Globus pallidus (tissue), 1 donor: ENCODE data around the gene GLG1.
"Not testable (repeated sequence)": the region's sequence is repeated elsewhere in the genome, so short reads cannot be mapped to it uniquely, and the experiment has no call there.

Experiments
- DNase-seq: peaks from one replicate; pipeline ENCODE4 v3.0.0-alpha.2; 2015; ENCODE audit warnings: low spot score

Gene GLG1

DNA sequence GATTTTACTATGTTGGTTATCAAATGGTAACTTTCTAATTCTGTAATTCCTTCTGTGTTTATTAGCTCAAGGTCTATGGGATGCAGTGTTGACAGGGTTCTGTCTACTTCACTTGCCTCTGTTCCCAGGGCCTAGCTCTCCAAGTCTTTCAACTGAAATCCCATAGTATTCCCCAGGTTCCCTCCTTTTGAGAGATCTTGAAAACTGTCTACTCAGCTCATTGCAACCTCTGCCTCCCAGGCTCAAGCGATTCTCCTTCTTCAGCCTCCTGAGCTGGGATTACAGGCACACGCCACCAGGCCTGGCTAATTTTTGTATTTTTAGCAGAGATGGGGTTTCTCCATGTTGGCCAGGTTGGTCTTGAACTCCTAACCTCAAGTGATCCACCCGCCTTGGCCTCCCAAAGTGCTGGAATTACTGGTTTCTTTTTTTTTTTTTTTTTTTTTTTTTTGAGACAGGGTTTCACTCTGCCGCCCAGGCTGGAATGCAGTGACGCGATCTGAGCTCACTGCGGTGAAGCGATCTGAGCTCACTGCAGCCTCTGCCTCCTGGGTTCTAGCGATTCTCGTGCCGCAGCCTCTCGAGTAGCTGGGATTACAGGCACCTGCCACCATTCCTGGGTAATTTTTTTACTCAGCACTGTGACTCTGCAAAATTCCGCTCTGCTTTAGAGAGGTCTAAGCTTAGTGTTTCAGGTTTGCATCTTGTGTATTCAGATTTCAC is 163.1 kb downstream of the GLG1 start:
- DNase-seq: not testable (repeated sequence)

DNA sequence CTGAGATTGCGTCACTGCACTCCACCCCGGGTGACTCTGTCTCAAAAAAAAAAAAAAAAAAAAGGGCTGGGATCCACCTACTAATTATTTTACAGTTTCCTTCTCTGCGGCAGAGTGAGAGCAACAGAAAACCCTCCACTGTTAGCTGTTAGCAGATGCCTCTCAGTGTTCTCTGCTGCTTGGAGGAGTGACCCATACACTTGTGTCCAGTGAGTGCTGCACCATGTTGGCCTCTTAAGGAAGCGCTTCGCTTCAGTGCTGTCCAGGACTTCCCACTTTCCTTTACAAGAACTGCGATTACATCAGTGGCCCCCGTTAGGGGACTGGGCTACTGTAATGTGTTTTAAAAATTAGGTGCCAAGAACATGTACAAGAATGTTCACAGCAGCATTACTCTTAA is 167.2 kb downstream of the GLG1 start:
- DNase-seq: no peak

DNA sequence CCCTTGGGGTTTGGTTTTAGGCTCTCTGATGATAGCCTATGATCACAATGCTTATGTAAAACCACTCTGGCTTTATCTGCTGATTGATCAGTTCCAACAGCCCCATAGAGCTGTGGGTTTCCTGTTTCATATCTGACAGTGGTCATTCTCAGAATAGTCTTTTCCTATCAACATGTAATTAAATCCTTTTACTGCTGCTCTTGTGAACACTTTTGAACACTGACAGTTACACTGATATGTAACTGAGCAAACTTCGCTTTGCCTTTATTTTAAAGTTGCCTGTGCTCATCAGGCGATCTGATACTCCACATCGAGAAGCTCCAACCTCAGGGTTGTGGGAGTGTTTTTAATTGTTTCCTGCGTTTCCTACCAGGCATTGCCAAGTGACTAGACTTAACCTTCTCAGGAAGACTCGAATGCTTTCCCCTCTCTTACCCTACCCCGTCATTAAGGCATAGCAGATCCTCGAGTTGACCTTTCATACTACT is 168.4 kb downstream of the GLG1 start:
- DNase-seq: no peak

DNA sequence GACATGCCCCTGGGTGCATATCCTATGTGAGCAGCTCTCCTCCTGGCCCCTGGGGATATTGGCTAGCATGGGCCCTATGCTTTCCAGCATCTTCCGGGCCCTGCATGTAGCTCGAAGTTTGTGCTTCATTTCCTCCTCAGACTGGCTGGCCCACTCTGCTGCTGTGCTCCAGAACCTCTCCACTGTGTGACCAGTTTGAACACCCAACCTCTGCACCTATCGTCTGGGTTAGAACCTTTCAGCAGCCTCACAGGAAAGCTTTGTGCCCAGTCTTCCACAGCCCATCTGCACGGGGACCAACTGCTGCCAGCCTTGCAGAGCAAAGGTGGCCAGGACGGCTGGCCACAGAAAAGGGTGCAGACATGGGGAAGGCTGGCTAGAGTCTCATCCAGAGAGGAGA is 175.4 kb downstream of the GLG1 start:
- DNase-seq: no peak

DNA sequence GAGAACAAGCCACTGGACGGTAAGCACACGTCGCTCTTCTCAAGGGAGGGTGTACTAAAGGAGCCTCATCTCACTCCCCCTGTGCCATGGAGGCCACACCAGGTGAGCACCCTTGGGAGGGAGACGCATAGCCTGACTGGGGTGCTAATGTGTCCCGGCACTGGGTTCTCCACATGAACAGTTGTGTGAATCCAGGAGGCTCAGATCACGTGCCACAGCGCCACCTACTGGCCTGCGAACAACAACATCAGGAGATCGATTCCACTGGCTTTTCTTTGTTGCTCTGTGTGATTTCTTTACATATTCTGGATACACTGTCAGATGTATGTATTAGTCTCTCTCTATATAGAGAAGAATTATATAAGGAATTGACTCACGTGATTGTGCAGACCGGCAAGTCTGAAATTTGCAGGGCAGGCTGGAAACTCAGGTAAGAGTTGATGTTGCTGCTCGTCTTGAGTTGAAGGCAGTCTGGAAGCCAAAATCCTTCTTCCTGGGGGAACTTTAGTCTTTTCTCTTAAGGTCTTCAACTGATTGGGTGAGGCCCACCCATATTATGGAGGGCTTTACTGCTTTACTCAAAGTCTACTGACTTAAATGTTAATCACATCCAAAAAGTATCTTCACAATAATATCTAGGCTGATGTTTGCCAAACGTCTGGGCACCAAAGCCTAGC is 176.7 kb downstream of the GLG1 start:
- DNase-seq: peak; percentile 26

DNA sequence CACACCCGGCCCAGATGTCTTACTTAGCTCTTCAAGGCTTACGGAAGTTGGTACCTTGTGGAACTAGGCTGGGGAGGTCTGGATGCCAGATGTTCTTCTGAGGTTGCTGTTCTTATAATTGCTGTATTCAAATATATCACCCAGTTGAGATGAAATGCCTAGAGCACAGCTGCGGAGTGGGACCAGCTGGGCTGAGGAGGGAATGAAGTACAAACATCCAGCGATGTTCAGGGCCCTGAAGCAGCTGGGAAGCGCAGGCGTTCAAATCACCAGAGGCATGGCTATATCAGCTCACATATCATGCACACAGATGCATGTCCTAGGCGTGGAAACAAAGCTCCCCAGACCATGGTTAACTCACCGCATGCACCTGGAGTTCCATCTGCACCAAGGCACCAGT is 178.4 kb downstream of the GLG1 start:
- not testable (repeated sequence) for DNase-seq

DNA sequence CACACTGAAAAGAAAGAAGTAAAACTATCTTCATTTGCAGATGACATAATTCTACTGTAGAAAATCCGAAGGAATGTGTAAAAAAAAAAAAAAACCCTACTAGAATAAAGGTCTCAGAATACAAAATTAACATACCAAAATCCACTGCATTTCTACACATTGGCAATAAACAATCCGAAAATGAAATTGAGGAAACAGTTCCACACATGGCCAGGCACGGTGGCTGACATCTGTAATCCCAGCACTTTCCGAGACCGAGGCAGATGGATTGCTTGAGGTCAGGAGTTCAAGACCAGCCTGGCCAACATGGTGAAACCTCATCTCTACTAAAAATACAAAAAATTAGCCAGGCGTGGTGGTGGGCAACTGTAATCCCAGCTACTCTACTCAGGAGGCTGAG is 181.2 kb downstream of the GLG1 start:
- DNase-seq: not testable (repeated sequence)

DNA sequence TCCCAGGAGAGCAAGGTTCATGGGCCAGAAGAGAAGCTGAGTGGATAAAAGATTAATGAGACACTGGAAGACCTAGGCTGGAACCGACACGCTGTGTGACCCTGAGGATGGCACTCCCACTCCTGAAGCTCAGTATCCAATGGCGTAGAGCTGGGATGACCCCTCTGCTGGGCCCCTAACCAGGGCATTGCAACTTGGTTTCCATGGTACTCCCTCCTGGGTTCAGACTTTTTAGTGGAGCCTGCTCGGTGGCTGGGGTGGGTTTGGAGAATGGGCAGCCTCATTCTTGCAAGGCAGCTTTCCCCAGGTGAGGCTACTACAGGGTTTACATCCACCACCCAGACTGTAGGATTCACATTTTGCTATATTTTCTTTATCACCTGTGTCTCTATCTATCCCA is 183.2 kb downstream of the GLG1 start:
- not testable (repeated sequence) for DNase-seq

DNA sequence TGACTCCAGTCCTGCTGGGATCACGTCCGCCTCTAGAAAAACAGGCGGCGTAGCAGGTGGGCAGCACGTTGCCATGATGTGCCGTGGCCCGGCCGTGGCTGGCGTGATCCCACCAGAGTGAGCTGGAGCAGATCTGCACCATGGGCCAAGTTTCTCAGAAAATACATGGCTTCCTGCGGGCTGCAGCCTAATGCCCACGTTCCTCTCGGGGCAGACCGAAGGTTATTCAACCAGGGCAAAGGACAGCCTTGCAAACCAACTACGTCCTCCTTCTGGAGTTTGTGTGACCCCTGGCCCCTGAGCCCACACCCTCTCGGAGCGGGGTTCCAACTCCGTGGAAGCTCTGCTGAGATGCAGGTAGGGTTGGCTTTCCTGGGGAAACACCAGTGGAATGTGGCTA is 184.8 kb downstream of the GLG1 start:
- DNase-seq: not testable (repeated sequence)

DNA sequence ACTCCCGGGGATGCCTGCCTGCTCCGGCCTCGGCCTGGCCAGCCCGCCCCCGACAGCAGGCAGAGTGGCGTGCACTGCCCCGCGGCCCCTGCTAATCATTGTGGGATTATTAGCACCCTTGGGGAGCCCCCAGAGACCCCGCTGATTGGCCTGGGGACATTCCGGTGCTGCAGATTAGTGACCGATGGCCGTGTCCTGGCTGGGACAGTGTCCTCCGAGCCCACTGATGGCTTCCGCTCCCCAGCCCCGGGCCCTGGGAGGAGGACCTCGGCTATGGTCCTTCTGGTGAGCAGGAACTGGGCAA is 185.5 kb downstream of the GLG1 start:
- not testable (repeated sequence) for DNase-seq

DNA sequence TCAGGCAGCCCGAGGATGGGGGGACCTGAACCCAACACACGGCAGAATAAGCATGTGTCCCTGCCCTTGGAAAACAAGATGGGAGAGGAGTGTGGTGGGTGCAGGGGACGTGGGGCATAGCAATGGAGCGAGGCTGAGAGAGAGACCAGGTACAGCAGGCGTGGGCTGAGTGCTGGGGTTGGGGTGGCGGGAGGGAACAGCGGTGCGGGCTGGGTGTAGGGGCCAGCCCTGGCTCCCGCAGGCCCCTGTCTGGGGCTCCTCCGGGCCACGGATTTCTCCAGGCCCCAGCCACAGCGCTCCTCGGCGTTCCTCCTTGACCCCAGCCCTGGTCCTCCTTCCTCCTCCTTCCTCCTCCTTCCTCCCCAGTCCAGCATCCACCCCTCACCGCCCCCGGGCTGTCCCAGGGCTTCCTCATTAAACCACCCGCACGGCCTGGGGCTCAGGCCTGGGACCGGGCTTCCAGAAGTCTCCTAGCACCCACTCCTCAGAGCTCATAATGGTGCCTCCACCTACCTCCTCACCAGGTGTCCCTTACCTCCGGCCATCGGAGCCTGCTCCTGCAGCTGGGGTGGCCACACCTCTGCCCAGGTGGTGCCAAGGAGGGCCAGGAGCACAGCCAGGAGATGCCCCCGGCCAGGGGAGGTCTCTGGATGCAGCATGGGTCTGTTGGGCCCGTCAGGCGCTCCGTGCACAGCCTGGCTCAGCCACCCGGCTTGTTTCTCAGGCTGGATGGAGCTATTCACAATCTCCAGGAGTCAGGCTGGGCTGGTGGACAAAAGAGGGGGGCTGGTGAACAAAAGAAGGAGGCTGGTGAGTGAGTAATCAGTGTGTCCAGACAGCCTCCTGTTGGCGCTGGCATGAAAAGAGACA is 186.1 kb downstream of the GLG1 start, which contains the start of gene CLEC18B:
CLEC18B (minus strand) TSS at position 867 of the 870 bp plus-strand sequence; CDS start at position 659, 208 bp downstream.
- peak; percentile 16 for DNase-seq

DNA sequence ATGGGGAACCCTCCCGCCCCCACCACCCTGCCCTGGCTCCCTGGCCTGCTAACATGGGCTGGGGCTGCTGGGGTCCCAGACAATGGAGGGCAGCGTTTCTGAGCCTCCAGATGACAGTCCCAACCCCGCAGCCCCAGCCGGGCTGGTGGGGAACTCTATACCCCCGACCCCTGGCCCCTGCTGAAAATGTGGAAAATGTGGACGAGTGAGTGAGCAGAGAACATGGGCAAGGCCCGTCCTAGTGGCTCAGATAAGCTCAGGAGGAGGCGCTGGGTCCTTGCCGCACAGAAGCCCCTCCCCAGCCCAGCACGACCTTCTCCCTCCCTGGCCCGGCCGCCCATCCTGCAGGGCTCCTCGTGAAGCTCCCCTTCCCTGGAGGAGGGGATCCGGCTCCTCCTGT is 187.1 kb downstream of the GLG1 start:
- DNase-seq: not testable (repeated sequence)

DNA sequence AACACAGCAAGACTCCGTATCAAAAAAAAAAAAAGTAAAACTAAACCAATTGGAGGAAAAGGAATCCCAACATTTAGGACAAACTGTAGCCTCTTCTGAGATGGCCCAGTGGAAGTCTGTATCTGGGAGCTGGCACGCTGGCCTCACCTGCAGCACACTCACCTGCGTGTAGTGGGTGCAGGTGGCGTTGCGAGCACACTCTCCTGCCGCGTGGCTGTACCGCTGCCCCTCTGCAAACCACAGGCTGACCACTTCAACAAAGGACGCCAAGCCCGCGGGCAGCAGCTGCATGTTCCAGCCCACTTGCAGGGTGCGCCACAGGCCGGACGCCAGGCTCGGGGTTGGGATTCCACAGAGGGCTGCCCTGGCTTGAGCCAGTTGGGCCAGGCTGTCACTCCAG is 189.0 kb downstream of the GLG1 start:
- not testable (repeated sequence) for DNase-seq

DNA sequence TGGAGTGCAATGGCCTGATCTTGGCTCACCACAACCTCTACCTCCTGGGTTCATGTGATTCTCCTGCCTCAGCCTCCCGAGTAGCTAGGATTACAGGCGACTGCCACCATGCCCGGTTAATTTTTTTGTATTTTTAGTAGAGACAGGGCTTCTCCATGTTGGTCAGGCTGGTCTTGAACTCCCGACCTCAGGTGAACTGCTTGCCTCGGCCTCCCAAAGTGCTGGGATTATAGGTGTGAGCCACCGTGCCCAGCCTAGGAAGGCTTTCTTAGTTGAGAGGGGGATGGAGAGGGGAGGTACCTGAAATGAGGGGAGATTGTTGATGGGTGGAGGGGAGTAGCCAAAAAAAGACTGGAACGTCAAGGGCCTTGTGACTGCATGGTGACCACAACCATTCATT is 193.0 kb downstream of the GLG1 start:
- DNase-seq: not testable (repeated sequence)

DNA sequence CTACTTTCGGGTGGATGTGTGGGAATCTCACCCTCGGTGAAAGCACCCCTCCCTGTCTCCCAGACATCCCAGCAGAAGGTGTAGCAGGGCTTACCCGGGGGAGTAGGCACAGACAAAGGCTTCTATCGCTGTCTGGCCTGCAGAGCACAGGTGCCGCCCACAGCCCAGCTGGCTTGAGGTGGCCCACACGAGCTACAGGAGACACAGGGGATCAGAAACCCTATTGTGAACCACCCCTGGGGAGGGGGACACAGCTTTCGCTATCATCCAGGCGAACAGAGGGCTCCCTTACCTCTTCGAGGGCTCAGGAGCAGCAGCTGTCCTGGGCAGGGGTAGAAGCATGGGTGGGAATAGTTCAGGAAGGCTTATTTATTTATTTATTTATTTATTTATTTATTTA is 193.4 kb downstream of the GLG1 start:
- not testable (repeated sequence) for DNase-seq

DNA sequence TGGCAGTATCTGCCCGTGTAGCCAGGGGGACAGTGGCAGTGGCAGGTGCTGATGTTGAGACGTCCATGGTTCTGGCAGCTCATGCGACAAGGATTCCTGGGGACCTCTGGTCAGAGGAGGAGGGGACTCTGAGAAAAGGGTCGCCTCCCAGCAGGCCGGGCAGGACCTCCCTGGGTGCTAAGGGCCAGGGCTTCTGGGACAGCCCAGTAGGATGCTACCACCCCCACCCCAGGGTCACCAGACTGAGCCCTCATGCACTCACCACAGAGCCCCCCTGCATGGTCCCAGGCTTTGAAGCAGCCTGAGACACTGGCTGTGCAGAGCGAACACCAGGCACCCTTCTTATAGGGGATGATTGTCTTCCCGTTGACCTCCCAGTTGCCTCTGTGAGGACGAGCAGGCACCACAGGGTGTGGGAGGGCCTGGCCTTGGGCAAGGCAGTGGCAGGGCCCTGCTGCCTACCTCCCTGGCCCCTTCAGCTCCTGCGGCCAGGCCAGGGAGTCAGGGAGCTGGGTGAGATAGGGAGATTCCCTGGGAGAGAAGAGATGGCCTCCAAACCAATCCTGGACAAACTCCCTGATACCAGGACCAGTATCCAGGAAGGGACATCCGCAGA is 194.0 kb downstream of the GLG1 start:
- not testable (repeated sequence) for DNase-seq

DNA sequence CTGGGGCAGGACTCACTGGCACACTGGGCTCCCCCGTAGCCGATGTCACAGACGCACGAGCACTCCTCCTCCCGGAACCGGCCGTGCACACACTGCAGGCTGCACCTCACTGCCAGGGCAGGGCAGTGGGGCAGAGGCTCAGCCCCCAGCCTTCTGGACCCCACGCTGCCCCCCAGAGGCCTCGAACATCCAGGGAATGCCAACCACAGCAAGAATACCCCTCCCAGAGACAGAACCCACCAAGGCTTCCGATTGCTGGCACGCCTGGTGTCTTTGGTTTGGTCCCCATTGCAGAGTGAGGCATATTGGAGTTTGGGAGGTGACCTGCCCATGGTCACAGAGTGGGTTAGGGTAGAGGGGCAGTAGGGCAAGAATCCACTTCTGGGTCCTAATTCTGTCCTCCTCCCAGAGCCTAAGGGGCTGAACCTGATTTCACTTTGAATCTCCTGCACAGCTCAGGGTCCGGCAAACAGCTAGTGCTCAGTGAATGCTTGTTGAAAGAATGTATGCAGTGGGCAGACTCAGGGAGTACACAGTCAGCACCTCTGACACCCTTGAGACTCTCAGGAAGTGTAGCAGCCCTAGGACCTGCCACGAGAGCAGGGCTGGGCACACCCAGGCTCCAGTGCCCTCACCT is 194.7 kb downstream of the GLG1 start:
- not testable (repeated sequence) for DNase-seq

DNA sequence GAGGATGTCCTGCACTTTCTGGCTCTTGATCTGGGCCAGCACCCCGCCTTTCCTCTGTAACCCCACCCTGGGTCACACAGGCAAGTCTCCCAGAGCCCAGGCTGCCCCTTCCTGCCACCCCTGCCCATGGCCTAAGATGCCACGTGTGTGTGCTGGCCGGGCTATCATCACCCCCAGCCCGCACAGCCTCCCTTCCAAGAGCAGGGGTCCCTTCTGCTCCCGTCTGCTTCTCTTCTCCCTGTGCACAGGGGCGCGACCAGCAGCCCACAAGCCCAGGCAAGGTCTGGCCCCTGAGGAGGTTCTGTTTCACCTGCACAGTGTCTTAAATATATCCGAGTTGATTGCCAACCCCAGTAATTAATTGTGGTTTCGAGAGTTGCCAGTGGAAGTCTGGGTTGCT is 195.9 kb downstream of the GLG1 start:
- not testable (repeated sequence) for DNase-seq

DNA sequence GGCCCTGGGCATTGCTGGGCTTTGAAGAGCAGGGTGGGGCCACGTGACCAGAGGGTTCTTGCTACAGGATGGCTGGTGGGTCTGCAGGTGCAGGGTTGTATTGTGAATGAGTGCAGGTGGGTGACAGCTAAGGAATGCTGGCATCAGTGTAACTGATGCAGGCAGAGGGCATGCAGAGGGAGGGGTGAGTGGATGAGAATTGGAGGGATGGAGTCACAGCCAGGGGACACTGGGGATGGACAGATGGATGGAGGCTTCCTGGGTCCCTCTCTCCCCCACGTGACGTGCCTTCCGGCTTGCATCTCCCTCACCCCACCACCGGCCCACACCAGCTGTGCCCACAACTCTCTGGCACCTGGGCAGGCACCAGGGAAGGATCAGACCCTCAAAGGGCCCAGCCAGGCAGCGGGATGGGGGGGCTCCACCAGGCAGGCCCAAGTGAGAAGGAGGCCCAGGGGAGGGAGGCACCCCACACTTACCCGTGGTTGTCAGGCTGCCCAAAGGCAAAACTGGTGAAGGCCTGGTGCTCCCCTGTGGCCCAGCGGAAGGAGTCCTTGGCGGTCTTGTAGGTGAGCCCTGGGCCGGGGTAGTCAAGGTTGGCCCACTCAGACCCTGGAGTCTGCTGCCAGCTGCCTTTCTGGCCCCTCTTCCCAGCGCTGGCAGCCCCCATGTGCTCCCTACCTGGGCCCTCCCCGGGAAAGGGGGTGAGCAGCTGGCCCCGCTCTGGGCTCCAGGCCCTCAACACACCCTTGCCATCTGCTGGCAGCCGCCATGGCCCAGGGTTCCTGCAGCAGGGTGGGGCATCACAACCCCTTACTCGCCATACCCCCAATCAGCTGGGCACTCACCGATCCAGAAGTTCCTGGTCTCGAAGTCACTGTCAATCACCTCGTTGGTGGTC is 196.6 kb downstream of the GLG1 start:
- not testable (repeated sequence) for DNase-seq

DNA sequence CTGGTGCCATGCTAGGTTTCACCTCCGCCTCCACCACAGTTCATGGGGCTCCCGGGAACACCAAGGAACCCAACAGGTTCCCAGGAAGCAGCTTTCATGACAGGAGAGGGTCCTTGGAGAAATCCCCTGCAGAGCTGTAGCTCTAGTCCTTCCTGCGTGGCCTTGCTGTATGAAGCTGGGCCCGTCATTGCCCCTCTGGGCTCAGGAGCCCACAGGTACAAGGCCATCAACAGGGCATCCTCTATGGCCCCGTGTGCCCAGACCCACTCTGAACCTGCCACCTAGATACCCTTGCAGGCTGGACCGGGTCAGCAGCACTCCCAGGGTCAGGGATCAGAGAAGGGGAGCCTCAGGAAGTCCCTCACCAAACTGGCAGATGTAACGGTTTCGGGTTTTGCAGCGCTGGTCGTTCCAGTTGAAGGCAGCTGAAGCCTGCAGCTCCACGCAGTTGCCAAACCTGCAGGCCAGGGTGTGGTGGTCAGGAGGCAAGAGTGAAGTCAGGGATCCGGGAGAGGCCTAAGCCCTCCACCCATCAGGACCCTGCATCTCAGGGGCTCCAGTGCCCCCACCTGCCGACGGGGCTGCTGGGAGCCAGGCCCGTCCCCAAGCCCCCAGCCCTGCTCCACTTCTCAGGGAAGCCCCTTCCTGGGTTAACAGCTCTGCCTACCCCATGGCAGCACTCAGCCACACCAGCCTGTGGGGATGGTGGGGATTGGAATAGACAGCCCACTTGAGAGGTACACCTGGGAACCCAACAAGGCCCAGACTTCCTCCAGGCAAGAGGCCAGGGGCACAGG is 197.5 kb downstream of the GLG1 start:
- DNase-seq: not testable (repeated sequence)
